ENCODE measurements around the gene FRY. TPM values are rescaled to one million over a fixed set of nuclear protein-coding genes. Genes with fewer than 3 reads are reported as not detected.
"Not testable (repeated sequence)": the region's sequence is repeated elsewhere in the genome, so short reads cannot be mapped to it uniquely, and the experiment has no call there.

Gene FRY
- total and polyA plus RNA-seq, 2 of the 13 experiments (the other 11 are each of a cell fraction or from before 2014, with no cell fraction given), result 8.2 to 13.1 TPM

- H4K20me1 ChIP-seq (ENCODE audit: insufficient read depth, low read length); FAIRE-seq; ATAC-seq; DNase-seq (ENCODE audit: low spot score); H3K27ac ChIP-seq (ENCODE audit: extremely low read length, insufficient read depth, low read length); H3K79me2 ChIP-seq (ENCODE audit: insufficient read depth, low read length); H2AFZ ChIP-seq (ENCODE audit: low read length); in situ Hi-C loops (cut with HindIII; ENCODE audit: extremely low pct_ligation_motif_present, low pct_unique_long_range_greater_than_20kb); H3K36me3 ChIP-seq (replicated peaks in 1 of 2; ENCODE audit: control insufficient read depth in 1 of 2, insufficient read depth in 2 of 2, low read length in 2 of 2); BruUV-seq (replicated peaks); CTCF ChIA-PET (ENCODE audit: low intra/inter-chr PET ratio, low total read pairs); H3K9ac ChIP-seq (ENCODE audit: insufficient read depth, low read depth, low read length); POLR2A ChIA-PET; H3K4me3 ChIP-seq (replicated peaks in 1 of 3; ENCODE audit: insufficient read depth in 1 of 3, low read depth in 2 of 3, low read length in 3 of 3); H3K27me3 ChIP-seq (ENCODE audit: control insufficient read depth in 1 of 2, insufficient read depth in 2 of 2, low read length in 2 of 2); H3K9me3 ChIP-seq (ENCODE audit: low read length); H3K4me2 ChIP-seq (ENCODE audit: low read depth, low read length): not testable (repeated sequence)
- H3K4me1 ChIP-seq (ENCODE audit: insufficient read depth, low read length), result peaks cover 40% of the 10 kb centered on the region
- WGBS (ENCODE audit: low lambda C conversion rate), result 49% methylated on average over 2 of the region's 2 CpGs
- intact Hi-C loops (cut with micrococcal nuclease; ENCODE audit: unreplicated experiment), result loop anchor here (5.0 kb wide), 1 partner anchor 56 kb away; no protein-coding TSS in a partner anchor
- TF ChIP-seq PPARG (CRISPR knock-in tag; conservative IDR thresholded peaks at IDR 0.05), result 0 out of 2 replicates have a peak, but pooled peaks have one; percentile 24
These were observed 47.9 kb upstream of the FRY start for GRCh38 chr13:31983696-31984095.

GRCh38 chr13:31984388-31984787 lies 47.2 kb upstream of the FRY start:
- in situ Hi-C loops (cut with HindIII; ENCODE audit: extremely low pct_ligation_motif_present, low pct_unique_long_range_greater_than_20kb); H4K20me1 ChIP-seq (ENCODE audit: insufficient read depth, low read length); H2AFZ ChIP-seq (ENCODE audit: low read length); H3K27ac ChIP-seq (ENCODE audit: extremely low read length, insufficient read depth, low read length); DNase-seq (ENCODE audit: low spot score); H3K9ac ChIP-seq (ENCODE audit: insufficient read depth, low read depth, low read length); H3K36me3 ChIP-seq (replicated peaks in 1 of 2; ENCODE audit: control insufficient read depth in 1 of 2, insufficient read depth in 2 of 2, low read length in 2 of 2); H3K4me2 ChIP-seq (ENCODE audit: low read depth, low read length); BruUV-seq (replicated peaks); H3K4me3 ChIP-seq (replicated peaks in 1 of 3; ENCODE audit: insufficient read depth in 1 of 3, low read depth in 2 of 3, low read length in 3 of 3); H3K79me2 ChIP-seq (ENCODE audit: insufficient read depth, low read length); ATAC-seq; H3K9me3 ChIP-seq (ENCODE audit: low read length); CTCF ChIA-PET (ENCODE audit: low intra/inter-chr PET ratio, low total read pairs); H3K27me3 ChIP-seq (ENCODE audit: control insufficient read depth in 1 of 2, insufficient read depth in 2 of 2, low read length in 2 of 2); POLR2A ChIA-PET; FAIRE-seq: not testable (repeated sequence)
- intact Hi-C loops (cut with micrococcal nuclease; ENCODE audit: unreplicated experiment), result loop anchor here (5.0 kb wide), 1 partner anchor 57 kb away; no protein-coding TSS in a partner anchor
- H3K4me1 ChIP-seq (ENCODE audit: insufficient read depth, low read length), result peaks cover 40% of the 10 kb centered on the region
- 62% methylated on average over 4 of the region's 4 CpGs for WGBS (ENCODE audit: low lambda C conversion rate)

Measured in HepG2 (cell line).